22Rv1 (cell line): ENCODE results near the gene TMPRSS6.

Source experiments
- ZFX ChIP-seq: fragments of 450-650 bp; IDR thresholded peaks from 2 replicates; pipeline ENCODE4 v1.6.1; 2017; ENCODE audit warnings: antibody characterized with exemption, borderline replicate concordance
- TF ChIP-seq, protein P1 (sequence below): fragments of 450-650 bp; IDR thresholded peaks from 2 replicates; pipeline ENCODE4 v1.5.1; 2017; ENCODE audit warnings: mild to moderate bottlenecking

DNA sequence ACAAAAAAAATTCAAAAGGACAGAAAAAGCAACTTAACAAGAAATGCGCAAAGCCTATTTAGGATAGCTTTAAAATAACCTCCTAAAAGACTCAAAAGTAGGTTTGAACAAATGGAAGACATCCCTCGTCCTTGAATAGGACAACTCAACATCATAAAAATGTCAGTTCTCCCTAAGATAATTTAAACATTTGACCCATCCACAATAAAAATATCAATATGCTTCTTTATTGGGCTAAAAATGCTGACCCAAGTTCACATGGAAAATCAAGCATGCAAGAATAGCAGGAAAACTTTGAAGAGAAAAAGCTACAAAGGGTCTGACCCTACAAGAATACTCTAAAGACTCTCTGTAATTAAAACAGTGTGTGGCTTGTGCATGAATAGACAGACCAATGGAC lies 70.0 kb downstream of the TMPRSS6 start:
- TF ChIP-seq, protein P1, sequence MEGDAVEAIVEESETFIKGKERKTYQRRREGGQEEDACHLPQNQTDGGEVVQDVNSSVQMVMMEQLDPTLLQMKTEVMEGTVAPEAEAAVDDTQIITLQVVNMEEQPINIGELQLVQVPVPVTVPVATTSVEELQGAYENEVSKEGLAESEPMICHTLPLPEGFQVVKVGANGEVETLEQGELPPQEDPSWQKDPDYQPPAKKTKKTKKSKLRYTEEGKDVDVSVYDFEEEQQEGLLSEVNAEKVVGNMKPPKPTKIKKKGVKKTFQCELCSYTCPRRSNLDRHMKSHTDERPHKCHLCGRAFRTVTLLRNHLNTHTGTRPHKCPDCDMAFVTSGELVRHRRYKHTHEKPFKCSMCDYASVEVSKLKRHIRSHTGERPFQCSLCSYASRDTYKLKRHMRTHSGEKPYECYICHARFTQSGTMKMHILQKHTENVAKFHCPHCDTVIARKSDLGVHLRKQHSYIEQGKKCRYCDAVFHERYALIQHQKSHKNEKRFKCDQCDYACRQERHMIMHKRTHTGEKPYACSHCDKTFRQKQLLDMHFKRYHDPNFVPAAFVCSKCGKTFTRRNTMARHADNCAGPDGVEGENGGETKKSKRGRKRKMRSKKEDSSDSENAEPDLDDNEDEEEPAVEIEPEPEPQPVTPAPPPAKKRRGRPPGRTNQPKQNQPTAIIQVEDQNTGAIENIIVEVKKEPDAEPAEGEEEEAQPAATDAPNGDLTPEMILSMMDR, result no peak
- TF ChIP-seq ZFX, result no peak
